ENCODE results near the gene TMEM53. TPM values are rescaled to one million over a fixed set of nuclear protein-coding genes. Genes with fewer than 3 reads are reported as not detected.

TMEM53 gene
- total and polyA plus RNA-seq, 8 donors, result 2.6 to 10.4 (median 4.5) TPM

GRCh38 chr1:44631647-44632539 lies 42.4 kb downstream of the TMEM53 start:
- Histone ChIP-seq H3K9me3 (no peaks in the 10 kb centered on the region), H3K27ac (peak overlapping the region; percentile 84 to 93 (median 88)), H3K4me3 (peak overlapping the region; percentile 75 to 86 (median 80)), H3K36me3 (peaks cover 6 to 16% (median 16%) of the 10 kb centered on the region in 3 donors), H3K27me3 (no peaks in the 10 kb centered on the region), H3K4me1 (peaks cover 0 to 16% (median 0%) of the 10 kb centered on the region in 3 donors)
- intact Hi-C loops (cut with DNase I), result no loop called here
- FAIRE-seq (no peak), DNase-seq (peak; percentile 86 to 95 (median 90)), ATAC-seq (peak; percentile 89 to 91 (median 90))
- 0 to 1% methylated on average over 72 to 88 of the region's 88 CpGs for WGBS, 2 donors
- TF ChIP-seq CTCF (IDR thresholded peaks at IDR 0.05), result no peak

GRCh38 chr1:44631333-44631646 lies 43.0 kb downstream of the TMEM53 start:
- intact Hi-C loops (cut with DNase I), result no loop called here
- no peak for FAIRE-seq
- peak in 3 of 4 donors; percentile 14 to 37 (median 32) for ATAC-seq
- no peaks in the 10 kb centered on the region for H3K27me3 ChIP-seq
- peak overlapping the region; percentile 75 to 86 (median 80) for H3K4me3 ChIP-seq
- no peak for DNase-seq
- peaks cover 6 to 10% (median 10%) of the 10 kb centered on the region in 3 donors for H3K36me3 ChIP-seq
- 13% methylated on average over 8 of the region's 8 CpGs for WGBS, 2 donors
- TF ChIP-seq CTCF (IDR thresholded peaks at IDR 0.05), result no peak
- peaks cover 0 to 16% (median 0%) of the 10 kb centered on the region in 3 donors for H3K4me1 ChIP-seq
- H3K9me3 ChIP-seq, result no peaks in the 10 kb centered on the region
- peak overlapping the region; percentile 84 to 93 (median 88) for H3K27ac ChIP-seq

- no peak for TF ChIP-seq CTCF (IDR thresholded peaks at IDR 0.05)
- 91 to 98% methylated on average over 2 of the region's 2 CpGs for WGBS, 2 donors
- H3K27ac ChIP-seq, result no peak overlapping the region
- intact Hi-C loops (cut with DNase I), result no loop called here
- FAIRE-seq, result no peak
- ATAC-seq, result no peak
- peaks cover 0 to 5% (median 0%) of the 10 kb centered on the region in 3 donors for H3K36me3 ChIP-seq
- H3K9me3 ChIP-seq, result no peaks in the 10 kb centered on the region
- peaks cover 0 to 16% (median 0%) of the 10 kb centered on the region in 3 donors for H3K4me1 ChIP-seq
- no peaks in the 10 kb centered on the region for H3K27me3 ChIP-seq
- no peak overlapping the region for H3K4me3 ChIP-seq
- DNase-seq, result no peak
These were observed 44.2 kb downstream of the TMEM53 start for GRCh38 chr1:44630116-44630515.

DNA sequence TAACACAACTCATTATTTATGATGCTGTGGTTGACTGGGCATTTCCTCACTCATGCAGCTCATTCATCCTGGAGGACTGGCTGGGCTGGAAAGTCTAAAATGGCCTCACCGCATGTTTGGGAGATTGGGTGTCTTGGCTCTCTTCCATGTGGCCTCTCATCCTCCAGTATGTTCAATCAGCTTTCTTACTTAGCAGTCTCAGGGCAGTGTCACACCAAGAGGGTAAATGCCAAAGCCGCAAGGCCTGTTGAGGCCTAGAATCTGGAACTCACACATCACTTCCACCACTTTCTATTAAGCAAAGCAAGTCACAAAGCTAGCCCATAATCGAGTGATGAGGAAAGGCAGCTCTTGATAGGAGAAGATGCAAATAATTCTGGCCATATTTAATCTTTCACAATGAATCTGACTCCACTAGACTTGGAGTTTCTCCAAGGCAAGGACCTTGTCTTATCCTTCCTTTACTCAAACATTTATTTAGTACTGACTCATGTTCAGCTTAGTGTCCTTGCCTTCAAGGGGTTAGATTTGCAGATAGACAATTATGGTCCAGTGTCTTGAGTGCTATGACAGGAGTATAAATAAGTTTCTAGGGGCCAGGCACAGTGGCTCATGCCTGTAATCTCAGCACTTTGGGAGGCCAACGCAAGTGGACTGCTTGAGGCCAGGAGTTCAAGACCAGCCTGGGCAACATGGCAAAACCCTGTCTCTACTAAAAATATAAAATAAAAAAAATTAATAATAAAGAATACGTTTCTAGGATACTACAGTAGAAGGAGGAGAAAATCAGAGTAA lies 45.1 kb downstream of the TMEM53 start:
- Histone ChIP-seq H3K27ac (no peak overlapping the region), H3K4me3 (no peak overlapping the region), H3K27me3 (no peaks in the 10 kb centered on the region), H3K4me1 (peaks cover 0 to 16% (median 0%) of the 10 kb centered on the region in 3 donors), H3K9me3 (no peaks in the 10 kb centered on the region), H3K36me3 (peaks cover 0 to 5% (median 0%) of the 10 kb centered on the region in 3 donors)
- FAIRE-seq (no peak), ATAC-seq (no peak), DNase-seq (peak in 3 of 6 donors; percentile 3 to 40 (median 6))
- no peak for TF ChIP-seq CTCF (IDR thresholded peaks at IDR 0.05)
- intact Hi-C loops (cut with DNase I), result no loop called here
- WGBS, 2 donors, result 71 to 72% methylated on average over 5 of the region's 5 CpGs
